ENCODE results near the gene GTF2H1. TPM values are rescaled to one million over a fixed set of nuclear protein-coding genes. Genes with fewer than 3 reads are reported as not detected.
A peak's percentile ranks its signal among the peaks of the same experiment; 100 is the strongest.

Gene GTF2H1
- total RNA-seq, 6 experiments from 2014 or later: 13.3 to 30.7 (median 19.7) TPM

DNA sequence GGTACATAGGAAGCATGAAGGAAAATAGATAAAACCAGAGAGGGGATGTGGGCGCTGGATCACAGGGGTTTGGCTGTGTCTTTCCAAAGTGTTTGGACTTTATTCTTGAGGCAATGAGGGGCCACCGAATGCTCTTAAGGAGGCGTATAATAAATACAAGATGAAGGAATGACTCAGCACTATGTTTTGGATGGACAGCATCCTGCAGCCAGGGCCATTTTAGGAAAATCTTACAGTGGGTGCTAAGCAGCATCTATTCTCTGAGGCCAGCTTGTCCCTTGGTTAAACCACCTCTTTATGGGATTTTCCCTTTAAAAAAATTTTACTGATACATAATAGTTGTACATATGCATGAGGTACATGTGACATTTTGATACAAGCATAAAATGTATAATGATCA lies 67.7 kb downstream of the GTF2H1 start:
- no peak overlapping the region for H3K4me3 ChIP-seq
- no peaks in the 10 kb centered on the region for H3K9me3 ChIP-seq
- no CpG with 5 or more reads among the region's 3 CpGs for WGBS (ENCODE audit: insufficient coverage, low coverage, low lambda C conversion rate, missing lambda C conversion rate)

DNA sequence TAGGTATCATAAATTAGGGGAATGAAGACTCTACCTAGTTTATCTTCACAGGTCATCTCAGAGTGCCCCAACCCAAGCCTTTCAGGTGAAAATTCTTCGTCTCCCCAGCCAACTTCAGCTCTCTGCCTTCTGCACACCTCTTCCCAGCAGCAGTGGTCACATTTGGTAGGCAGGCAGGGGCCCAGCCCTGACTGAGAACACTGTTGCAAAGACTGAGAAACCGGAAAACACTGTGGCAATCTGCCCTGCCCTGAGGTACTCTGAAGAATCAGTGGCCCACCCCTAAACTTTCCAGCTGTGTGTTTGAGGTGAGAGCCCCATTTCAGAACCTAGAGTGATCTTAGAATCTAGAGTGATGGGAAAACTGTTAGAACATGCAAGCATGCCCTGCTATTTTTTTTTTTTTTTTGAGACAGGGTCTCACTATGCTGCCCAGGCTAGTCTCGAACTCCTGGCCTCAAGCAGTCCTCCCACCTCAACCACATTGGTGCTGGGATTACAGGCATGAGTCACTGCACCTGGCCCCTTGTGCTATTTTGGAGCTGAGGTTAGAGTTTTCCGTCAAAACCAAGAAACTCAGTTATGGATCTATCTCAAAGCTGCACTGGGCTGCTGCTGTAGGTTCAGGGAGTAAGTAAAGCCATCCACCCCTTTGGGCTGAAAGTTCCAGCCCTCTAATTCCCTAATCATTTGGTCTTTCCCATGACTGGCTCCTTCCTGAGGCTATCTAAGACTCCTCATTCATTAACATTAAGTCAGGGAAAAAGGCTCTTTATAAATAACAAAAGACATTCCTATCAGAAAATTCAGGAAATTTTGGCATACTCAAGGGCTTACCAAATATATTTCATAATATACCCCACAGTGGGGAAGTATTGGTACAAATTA lies 70.3 kb downstream of the GTF2H1 start:
- no peak overlapping the region for H3K4me3 ChIP-seq
- peaks cover 0 to 14% (median 10%) of the 10 kb centered on the region in 4 donors for H3K36me3 ChIP-seq
- H3K27me3 ChIP-seq: no peaks in the 10 kb centered on the region
- no peak for DNase-seq
- intact Hi-C loops (cut with DNase I): no loop called here
- TF ChIP-seq POLR2A (IDR thresholded peaks at IDR 0.05): no peak
- no peak for TF ChIP-seq CTCF (IDR thresholded peaks at IDR 0.05)
- H3K4me1 ChIP-seq: peaks cover 0 to 14% (median 4%) of the 10 kb centered on the region in 4 donors
- no peak for ATAC-seq
- H3K9me3 ChIP-seq: no peaks in the 10 kb centered on the region
- 83% methylated on average over 4 of the region's 4 CpGs for WGBS (ENCODE audit: insufficient coverage, low coverage, low lambda C conversion rate, missing lambda C conversion rate)
- H3K27ac ChIP-seq: no peak overlapping the region

More for the DNA sequence above, 67.7 kb downstream of the GTF2H1 start:
- DNase-seq (no peak), ATAC-seq (no peak)
- H3K36me3 ChIP-seq: no peaks in the 10 kb centered on the region
- H3K4me1 ChIP-seq: peaks cover 0 to 11% (median 4%) of the 10 kb centered on the region in 4 donors
- H3K27ac ChIP-seq: no peak overlapping the region
- H3K27me3 ChIP-seq: no peaks in the 10 kb centered on the region
- no peak for TF ChIP-seq CTCF (IDR thresholded peaks at IDR 0.05)
- no peak for TF ChIP-seq POLR2A (IDR thresholded peaks at IDR 0.05)
- intact Hi-C loops (cut with DNase I): no loop called here

GRCh38 chr11:18393581-18394274 lies 71.4 kb downstream of the GTF2H1 start:
- no peaks in the 10 kb centered on the region for H3K9me3 ChIP-seq
- peak overlapping the region; percentile 95 to 100 (median 98) for H3K27ac ChIP-seq
- 63% methylated on average over 17 of the region's 22 CpGs for WGBS (ENCODE audit: insufficient coverage, low coverage, low lambda C conversion rate, missing lambda C conversion rate)
- intact Hi-C loops (cut with DNase I): no loop called here
- H3K4me3 ChIP-seq: peak overlapping the region; percentile 83 to 94 (median 93)
- H3K36me3 ChIP-seq: peaks cover 0 to 23% (median 14%) of the 10 kb centered on the region in 4 donors
- peaks cover 0 to 14% (median 4%) of the 10 kb centered on the region in 4 donors for H3K4me1 ChIP-seq
- no peak for TF ChIP-seq POLR2A (IDR thresholded peaks at IDR 0.05)
- TF ChIP-seq CTCF (IDR thresholded peaks at IDR 0.05): no peak
- ATAC-seq (peak in 3 of 4 donors; percentile 0 to 4 (median 1)), DNase-seq (no peak)
- H3K27me3 ChIP-seq: no peaks in the 10 kb centered on the region

GRCh38 chr11:18394275-18394927 lies 72.0 kb downstream of the GTF2H1 start, which contains the start of gene LDHA:
TSS of gene LDHA (plus strand) at chr11:18394563. CDS start at chr11:18396843, 2,280 bp downstream.
- H3K27me3 ChIP-seq: no peaks in the 10 kb centered on the region
- TF ChIP-seq POLR2A (IDR thresholded peaks at IDR 0.05): peak; percentile 100
- TF ChIP-seq CTCF (IDR thresholded peaks at IDR 0.05): no peak
- ATAC-seq (peak; percentile 78 to 86 (median 81)), DNase-seq (peak; percentile 99)
- 0% methylated on average over 6 of the region's 60 CpGs for WGBS (ENCODE audit: insufficient coverage, low coverage, low lambda C conversion rate, missing lambda C conversion rate)
- intact Hi-C loops (cut with DNase I): no loop called here
- H3K9me3 ChIP-seq: no peaks in the 10 kb centered on the region
- peak within 1 kb of the TSS; percentile 83 to 94 (median 93) for H3K4me3 ChIP-seq
- H3K27ac ChIP-seq: peak within 1 kb of the TSS; percentile 95 to 100 (median 98)
- H3K4me1 ChIP-seq: peaks cover 0 to 14% (median 4%) of the 10 kb centered on the region in 4 donors
- H3K36me3 ChIP-seq: peaks cover 6 to 29% (median 21%) of the 10 kb centered on the region in 4 donors
